Gastrocnemius medialis (tissue), 4 donors: Measurements from ENCODE around the gene GID8.

Source experiments
- POLR2A ChIP-seq, 2 donors: fragments of 450-650 bp; IDR thresholded peaks; one replicate each; pipeline ENCODE4 v1.6.1; 2017; ENCODE audit warnings: antibody characterized with exemption in 2 of 2, mild to moderate bottlenecking in 2 of 2, moderate library complexity in 2 of 2
- TF ChIP-seq, protein P1 (sequence below), 5 experiments: fragments of 450-650 bp in 3 of 5; fragments of 200-600 bp in 2 of 5; sonication (generic) in 2 of 5; IDR thresholded peaks in 4 of 5; conservative IDR thresholded peaks in 1 of 5; 1 replicate in 4 of 5; 2 replicates in 1 of 5; pipeline ENCODE4 v1.5.1; 2016 to 2019; ENCODE audit warnings: antibody characterized with exemption in 5 of 5, mild to moderate bottlenecking in 3 of 5, moderate library complexity in 3 of 5

DNA sequence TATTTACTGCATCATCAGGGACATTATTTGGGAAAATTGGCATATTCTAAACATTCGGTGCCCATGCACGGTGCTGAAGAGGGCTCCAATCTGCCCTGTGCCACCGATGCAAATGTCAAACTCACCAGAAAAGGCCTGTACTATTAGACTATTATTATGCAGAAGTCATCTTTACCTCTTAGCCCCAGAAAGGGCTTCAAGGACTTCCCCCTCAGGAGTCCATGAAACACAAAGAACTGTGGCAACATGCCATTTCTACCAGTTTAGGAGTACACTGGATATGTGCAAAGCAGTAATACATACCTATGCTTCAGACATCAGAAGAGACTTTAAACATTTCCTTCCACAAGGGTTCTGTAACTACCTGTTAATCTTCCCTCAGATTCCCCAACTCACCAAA lies 20.2 kb upstream of the GID8 start:
- TF ChIP-seq, protein P1, sequence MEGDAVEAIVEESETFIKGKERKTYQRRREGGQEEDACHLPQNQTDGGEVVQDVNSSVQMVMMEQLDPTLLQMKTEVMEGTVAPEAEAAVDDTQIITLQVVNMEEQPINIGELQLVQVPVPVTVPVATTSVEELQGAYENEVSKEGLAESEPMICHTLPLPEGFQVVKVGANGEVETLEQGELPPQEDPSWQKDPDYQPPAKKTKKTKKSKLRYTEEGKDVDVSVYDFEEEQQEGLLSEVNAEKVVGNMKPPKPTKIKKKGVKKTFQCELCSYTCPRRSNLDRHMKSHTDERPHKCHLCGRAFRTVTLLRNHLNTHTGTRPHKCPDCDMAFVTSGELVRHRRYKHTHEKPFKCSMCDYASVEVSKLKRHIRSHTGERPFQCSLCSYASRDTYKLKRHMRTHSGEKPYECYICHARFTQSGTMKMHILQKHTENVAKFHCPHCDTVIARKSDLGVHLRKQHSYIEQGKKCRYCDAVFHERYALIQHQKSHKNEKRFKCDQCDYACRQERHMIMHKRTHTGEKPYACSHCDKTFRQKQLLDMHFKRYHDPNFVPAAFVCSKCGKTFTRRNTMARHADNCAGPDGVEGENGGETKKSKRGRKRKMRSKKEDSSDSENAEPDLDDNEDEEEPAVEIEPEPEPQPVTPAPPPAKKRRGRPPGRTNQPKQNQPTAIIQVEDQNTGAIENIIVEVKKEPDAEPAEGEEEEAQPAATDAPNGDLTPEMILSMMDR (IDR thresholded peaks at IDR 0.05 in 4 of 5, conservative IDR thresholded peaks at IDR 0.05 in 1 of 5), result no peak
- TF ChIP-seq POLR2A (IDR thresholded peaks at IDR 0.05), result no peak
